Astrocyte of the cerebellum (primary cell): ENCODE data around the gene PDZD2.

Source experiments
- DNase-seq: peaks from one replicate; pipeline ENCODE4 v3.0.0-alpha.2; 2011; ENCODE audit warnings: low read depth
- H3K4me3 ChIP-seq: 2 replicates; pipeline ENCODE4 v1.5.1; 2011; ENCODE audit warnings: mild to moderate bottlenecking, low read depth, low read length, moderate library complexity
- CTCF ChIP-seq: IDR thresholded peaks from 2 replicates; pipeline ENCODE4 v1.5.1; 2012; ENCODE audit warnings: low read length, low read depth, moderate library complexity, mild to moderate bottlenecking; ENCODE audit errors: missing control alignments
- in situ Hi-C: cut with HindIII; loops from 2 replicates; pipeline ENCODE4 v1.10.0; 2017; ENCODE audit warnings: low sequenced_read_pairs

PDZD2 gene

DNA sequence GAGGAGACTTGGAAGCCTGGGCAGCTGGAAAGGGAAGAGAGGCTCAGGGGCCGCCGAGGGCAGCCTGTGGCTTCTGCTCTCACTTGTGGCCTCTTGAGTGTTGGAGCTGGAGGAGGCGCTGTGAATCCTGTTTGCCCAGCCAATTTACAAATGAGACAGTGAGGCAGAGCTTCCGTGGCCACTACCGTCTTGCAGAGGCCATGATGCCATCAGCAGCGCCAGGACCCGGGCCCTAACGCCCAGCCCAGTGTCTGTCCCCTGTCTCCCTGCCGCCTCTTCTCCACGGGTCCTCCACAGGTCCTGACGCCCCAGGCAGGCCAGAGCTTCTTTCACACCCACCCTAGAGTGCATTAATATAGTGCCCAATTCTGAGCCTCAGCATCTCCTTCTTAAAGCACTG, 362.4 kb downstream of the PDZD2 start:
- TF ChIP-seq CTCF: no peak
- H3K4me3 ChIP-seq: no peak overlapping the region
- in situ Hi-C loops: no loop called here
- DNase-seq: no peak

GRCh38 chr5:32001707-32002106, 362.8 kb downstream of the PDZD2 start:
- DNase-seq: no peak
- no peak overlapping the region for H3K4me3 ChIP-seq
- no peak for TF ChIP-seq CTCF
- in situ Hi-C loops: no loop called here

- in situ Hi-C loops: no loop called here
- H3K4me3 ChIP-seq: no peak overlapping the region
- DNase-seq: no peak
- TF ChIP-seq CTCF: no peak
These were observed 363.8 kb downstream of the PDZD2 start for GRCh38 chr5:32002755-32003154.

DNA sequence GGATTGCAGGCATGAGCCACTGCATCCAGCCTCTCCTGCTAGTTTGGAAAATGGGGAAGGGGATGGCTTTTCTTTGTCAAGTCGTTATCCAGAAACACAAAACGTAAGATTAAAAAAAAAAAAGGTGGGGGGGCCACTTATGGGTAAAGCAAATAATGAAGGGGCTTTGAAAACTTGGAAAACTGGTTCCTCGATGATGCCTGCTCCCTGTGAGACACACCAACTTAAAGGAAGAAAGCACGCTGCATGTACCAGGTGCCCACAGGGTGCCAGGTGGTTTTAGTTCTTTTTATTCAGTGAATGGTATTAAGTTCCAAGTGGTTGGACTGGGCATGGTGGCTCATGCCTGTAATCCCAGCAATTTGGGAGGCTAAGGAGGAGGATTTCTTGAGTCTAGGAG, 365.1 kb downstream of the PDZD2 start:
- no peak overlapping the region for H3K4me3 ChIP-seq
- TF ChIP-seq CTCF: no peak
- DNase-seq: no peak
- in situ Hi-C loops: no loop called here

- in situ Hi-C loops: no loop called here
- no peak for DNase-seq
- TF ChIP-seq CTCF: no peak
- H3K4me3 ChIP-seq: no peak overlapping the region
These were observed 365.5 kb downstream of the PDZD2 start for GRCh38 chr5:32004404-32004803.

GRCh38 chr5:32008746-32009145, 369.8 kb downstream of the PDZD2 start:
- no peak for TF ChIP-seq CTCF
- in situ Hi-C loops: no loop called here
- DNase-seq: no peak
- H3K4me3 ChIP-seq: no peak overlapping the region

- in situ Hi-C loops: no loop called here
- TF ChIP-seq CTCF: no peak
- DNase-seq: no peak
- H3K4me3 ChIP-seq: no peak overlapping the region
These were observed 374.7 kb downstream of the PDZD2 start for GRCh38 chr5:32013658-32014057.
